ENCODE results near the gene TMEM72. TPM values are rescaled to one million over a fixed set of nuclear protein-coding genes. Genes with fewer than 3 reads are reported as not detected.
"Not testable (repeated sequence)": the region's sequence is repeated elsewhere in the genome, so short reads cannot be mapped to it uniquely, and the experiment has no call there.

TMEM72 gene
- not detected for total RNA-seq

DNA sequence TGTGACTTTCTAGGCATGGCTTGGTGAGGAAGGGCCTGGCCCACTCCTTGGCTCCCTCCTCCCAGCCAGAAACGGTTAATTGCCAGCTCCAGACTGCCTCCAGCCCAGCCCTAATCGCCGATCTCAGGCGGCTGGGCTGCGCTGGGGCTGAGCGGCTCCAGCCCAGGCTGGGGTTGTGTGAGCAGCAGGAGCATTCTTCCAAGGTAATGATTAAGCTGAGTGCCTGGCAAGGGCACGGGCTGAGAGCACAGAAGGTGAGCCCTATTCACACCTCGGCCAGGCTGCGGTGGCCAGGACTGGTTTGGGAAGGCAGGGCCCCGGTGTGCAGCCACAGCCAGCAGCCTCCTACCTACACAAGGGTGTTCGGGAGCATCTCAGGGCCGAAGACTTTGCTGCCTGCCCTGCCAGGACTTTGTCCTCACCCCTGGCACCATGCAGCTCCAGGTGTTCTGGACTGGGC lies at the start of gene TMEM72:
TMEM72 (plus strand) TSS at position 257 of the 460 bp plus-strand sequence; CDS start at position 433, 176 bp downstream.
- no peak for DNase-seq
- Mint-ChIP-seq H3K4me1 (ENCODE audit: low read depth) (peaks cover 13% of the 10 kb centered on the region), H3K27me3 (ENCODE audit: low read depth) (peaks cover 2% of the 10 kb centered on the region), H3K4me3 (no peak within 1 kb of the TSS), H3K36me3 (ENCODE audit: insufficient read depth) (no peaks in the 10 kb centered on the region), H3K9me3 (no peaks in the 10 kb centered on the region)
- no peak for ATAC-seq

DNA sequence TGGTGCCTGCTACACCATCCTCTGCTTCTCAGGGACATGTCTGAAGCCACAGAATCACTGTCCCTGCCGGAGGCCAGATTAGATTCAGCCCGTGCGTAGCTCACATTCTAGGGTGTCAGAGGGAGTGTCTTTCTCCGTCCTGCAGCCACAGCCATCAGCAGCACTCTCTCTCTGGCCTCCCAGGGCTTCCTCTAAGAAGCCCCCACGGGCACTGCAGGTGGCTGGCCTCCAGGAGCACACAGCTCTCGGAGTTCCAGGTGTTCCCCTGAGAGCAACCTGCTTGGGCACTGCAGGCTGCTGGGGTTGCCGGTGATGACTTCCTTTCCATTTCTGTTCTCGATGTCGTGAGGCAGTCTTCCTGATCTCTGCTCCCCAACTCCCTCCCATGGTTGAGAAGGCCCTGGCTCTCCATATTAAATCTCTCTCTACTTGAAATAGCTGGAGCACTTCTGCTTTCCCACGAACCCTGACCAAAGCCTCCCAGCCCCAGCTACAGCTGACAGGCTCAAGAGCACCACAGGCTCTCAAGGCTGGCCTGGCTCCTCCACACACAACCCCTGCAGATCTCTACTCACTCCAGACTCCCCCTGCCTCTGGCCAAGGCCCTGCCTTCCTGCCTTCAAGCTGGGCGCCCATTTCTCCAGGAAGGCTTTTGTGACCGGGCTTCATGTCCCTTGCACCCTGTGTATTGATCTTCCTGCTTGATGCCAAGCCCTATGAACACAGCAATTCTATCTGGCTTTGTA lies 49.0 kb upstream of the TMEM72 start:
- peaks cover 46% of the 10 kb centered on the region for H3K27me3 Mint-ChIP-seq (ENCODE audit: low read depth)

DNA sequence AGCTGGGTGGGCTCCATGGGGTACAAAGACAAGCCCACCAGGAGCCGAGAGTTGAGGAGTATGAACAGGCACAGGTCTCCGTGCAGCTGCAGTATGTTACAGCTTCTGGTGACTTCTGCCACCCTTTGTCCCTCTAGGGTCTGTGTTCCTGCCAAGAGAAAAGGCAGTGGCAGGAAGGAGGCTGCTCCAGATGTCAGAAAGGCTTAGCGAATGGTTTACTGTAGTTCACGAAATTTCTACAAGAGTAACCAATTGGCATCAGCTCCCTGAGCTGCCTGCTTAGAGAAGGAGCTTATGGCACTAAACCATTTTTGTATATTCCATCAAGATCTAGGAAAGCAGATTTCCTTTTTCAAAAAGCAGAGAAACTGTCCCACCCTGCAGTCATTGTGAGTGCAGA lies 48.2 kb upstream of the TMEM72 start:
- Mint-ChIP-seq H3K4me3 (peak overlapping the region; percentile 17), H3K27me3 (ENCODE audit: low read depth) (peaks cover 51% of the 10 kb centered on the region), H3K9me3 (no peaks in the 10 kb centered on the region), H3K36me3 (ENCODE audit: insufficient read depth) (no peaks in the 10 kb centered on the region), H3K4me1 (ENCODE audit: low read depth) (peaks cover 14% of the 10 kb centered on the region)
- DNase-seq (no peak), ATAC-seq (no peak)

More for the DNA sequence above, 49.0 kb upstream of the TMEM72 start:
- no peak for ATAC-seq
- no peak for DNase-seq
- Mint-ChIP-seq H3K4me1 (ENCODE audit: low read depth) (peaks cover 14% of the 10 kb centered on the region), H3K9me3 (no peaks in the 10 kb centered on the region), H3K4me3 (no peak overlapping the region), H3K36me3 (ENCODE audit: insufficient read depth) (no peaks in the 10 kb centered on the region)

DNA sequence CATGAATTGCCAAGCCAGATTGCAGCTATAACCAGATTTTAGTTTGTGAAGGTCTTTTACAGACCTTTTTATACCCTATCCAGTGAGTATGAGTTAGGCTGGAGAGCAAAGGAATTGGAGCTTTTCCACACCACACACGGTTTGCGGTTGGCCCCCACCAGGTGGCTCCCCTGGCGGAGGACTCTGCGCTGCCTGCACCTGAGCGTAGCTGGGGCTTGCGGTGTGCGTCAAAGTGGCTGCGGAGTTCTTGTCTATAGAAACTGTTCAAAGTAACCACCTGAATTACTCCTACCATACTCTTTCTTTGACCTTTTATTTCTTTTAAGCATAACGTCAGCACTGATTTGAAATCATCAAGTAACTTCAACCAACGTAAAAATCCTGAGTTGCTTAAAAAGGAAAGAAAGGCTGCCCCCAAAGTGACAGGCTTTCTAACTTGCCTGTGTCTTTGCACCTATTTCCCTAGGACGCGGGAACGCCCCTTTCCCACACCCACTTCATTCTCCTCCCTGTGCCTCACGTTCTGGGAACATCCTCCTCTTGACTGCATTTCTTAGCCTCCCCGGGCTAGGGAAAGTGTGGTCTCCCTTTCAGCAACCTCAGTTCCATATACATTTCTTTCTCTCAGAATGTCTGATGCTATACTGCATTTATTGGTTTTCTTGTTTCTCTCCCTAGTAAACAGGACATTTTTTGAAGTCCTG lies 47.6 kb upstream of the TMEM72 start:
- no peak for ATAC-seq
- Mint-ChIP-seq H3K4me3 (peak overlapping the region; percentile 84), H3K36me3 (ENCODE audit: insufficient read depth) (no peaks in the 10 kb centered on the region), H3K9me3 (no peaks in the 10 kb centered on the region), H3K4me1 (ENCODE audit: low read depth) (peaks cover 14% of the 10 kb centered on the region), H3K27me3 (ENCODE audit: low read depth) (peaks cover 51% of the 10 kb centered on the region)
- no peak for DNase-seq

DNA sequence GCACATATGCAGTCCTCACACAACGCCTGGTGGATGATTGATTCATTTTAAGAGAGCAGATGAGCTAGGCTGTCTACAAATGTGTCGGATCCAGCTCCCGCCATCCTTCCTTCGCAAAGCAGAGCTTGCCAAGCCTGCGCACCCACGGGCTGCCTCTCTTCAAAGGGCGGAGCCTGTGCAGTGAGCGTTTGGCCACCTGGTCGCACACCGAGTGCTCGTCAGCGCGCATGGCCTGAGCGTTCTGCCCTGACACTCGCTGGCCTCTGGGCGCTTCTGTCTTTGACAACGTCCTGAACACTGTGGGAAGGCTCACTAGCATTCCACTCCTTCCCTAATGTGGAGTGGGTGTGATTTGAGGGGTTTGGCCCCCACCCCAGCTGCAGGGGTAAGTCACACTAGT lies 47.1 kb upstream of the TMEM72 start:
- Mint-ChIP-seq H3K36me3 (ENCODE audit: insufficient read depth) (no peaks in the 10 kb centered on the region), H3K4me3 (peak overlapping the region; percentile 84), H3K4me1 (ENCODE audit: low read depth) (peaks cover 14% of the 10 kb centered on the region), H3K27me3 (ENCODE audit: low read depth) (peaks cover 54% of the 10 kb centered on the region), H3K9me3 (no peaks in the 10 kb centered on the region)
- ATAC-seq (peak; percentile 53 to 57), DNase-seq (no peak)

DNA sequence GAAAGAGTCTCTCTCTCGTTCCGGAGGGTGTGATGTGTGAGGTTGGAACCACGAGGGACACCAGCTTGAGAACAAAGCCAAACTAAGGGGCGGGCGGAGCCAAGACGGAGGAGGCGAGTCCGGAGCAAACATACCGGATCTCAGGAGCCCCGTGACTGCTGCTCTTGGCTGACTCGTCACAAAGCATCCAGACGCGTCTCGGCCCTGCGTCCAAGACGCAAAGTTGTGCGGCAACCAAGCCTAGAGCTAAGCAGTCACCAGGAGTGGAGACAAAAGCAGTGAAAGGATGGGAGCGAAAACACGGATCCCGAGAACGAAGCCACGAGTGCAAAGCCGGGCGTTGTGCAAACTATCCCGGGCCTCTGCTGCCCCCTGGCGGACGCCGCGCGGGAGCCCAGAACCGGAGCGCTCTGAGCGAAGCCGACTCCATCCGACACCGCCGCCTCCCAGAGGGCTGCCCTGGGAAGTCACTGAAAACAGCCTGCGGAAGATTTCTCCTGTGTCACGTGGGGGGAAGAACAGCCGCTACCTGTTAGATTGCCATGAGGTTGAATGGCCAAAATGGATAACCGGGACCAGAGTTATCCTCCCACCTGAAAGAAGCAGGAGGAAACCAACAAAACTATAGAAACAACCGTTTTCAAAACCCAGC lies 46.4 kb upstream of the TMEM72 start:
- ATAC-seq (peak; percentile 88 to 93), DNase-seq (peak; percentile 86)
- H3K36me3 Mint-ChIP-seq (ENCODE audit: insufficient read depth), result no peaks in the 10 kb centered on the region
- peaks cover 56% of the 10 kb centered on the region for H3K27me3 Mint-ChIP-seq (ENCODE audit: low read depth)
- peaks cover 14% of the 10 kb centered on the region for H3K4me1 Mint-ChIP-seq (ENCODE audit: low read depth)
- peak overlapping the region; percentile 84 for H3K4me3 Mint-ChIP-seq
- H3K9me3 Mint-ChIP-seq, result no peaks in the 10 kb centered on the region

DNA sequence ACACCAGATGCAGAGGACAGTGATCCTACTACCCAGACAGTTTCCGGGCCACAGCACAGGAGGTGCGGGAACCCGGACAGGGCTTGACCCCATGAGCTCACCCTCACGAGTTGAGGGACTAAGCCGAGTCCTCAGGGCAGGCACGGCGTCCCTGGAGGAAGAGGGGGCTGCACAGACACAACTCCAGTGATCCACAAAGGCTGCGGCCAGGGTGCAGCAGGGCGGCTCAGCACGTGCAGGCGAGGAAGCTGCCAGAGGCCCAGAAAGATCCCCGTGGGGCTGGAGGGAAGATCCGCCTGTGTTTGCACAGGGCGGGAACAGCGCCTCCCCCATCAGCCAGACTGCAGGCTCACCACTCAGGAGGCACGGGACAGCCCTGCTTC lies 45.9 kb upstream of the TMEM72 start:
- H3K4me3 Mint-ChIP-seq, result no peak overlapping the region
- H3K4me1 Mint-ChIP-seq (ENCODE audit: low read depth), result peaks cover 14% of the 10 kb centered on the region
- no peaks in the 10 kb centered on the region for H3K9me3 Mint-ChIP-seq
- H3K36me3 Mint-ChIP-seq (ENCODE audit: insufficient read depth), result no peaks in the 10 kb centered on the region
- peaks cover 59% of the 10 kb centered on the region for H3K27me3 Mint-ChIP-seq (ENCODE audit: low read depth)
- no peak for ATAC-seq
- DNase-seq, result no peak

DNA sequence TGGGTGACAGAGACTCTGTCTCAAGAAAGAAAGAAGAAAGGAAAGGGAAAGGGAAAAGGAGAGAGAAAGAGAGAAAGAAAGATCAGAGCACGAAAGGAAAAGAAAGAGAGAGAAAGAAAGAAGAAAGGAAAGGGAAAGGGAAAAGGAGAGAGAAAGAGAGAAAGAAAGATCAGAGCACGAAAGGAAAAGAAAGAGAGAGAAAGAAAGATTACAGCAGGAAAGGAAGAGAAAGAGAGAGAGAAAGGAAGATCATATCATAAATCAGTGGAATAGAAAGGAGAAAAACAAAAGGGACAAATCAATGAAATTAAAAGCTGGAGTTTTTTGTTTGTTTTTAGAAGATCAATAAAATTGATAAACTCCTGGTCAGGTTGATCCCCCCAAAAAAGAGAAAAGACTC lies 44.8 kb upstream of the TMEM72 start:
- not testable (repeated sequence) for ATAC-seq; H3K9me3 Mint-ChIP-seq; DNase-seq; H3K36me3 Mint-ChIP-seq (ENCODE audit: insufficient read depth); H3K4me3 Mint-ChIP-seq
- Mint-ChIP-seq H3K4me1 (ENCODE audit: low read depth) (peaks cover 14% of the 10 kb centered on the region), H3K27me3 (ENCODE audit: low read depth) (peaks cover 59% of the 10 kb centered on the region)

DNA sequence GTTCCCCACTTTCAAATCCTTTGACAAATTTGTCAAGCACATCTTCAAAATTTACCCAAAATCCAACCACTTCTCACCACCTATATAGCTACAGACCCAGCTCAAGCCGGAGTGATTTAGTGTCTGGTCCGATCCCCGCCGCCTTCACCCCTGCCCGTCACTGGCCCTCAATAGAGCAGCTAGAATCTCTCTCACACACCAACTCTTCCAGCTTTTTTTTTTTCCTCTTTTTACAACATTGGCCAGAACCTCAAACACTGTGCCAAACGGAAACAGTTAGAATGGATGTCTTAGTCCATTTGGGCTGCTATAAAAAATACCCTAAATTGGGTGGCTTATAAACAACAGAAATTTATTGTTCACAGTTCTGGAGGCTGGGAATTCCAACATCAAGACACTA lies 41.1 kb upstream of the TMEM72 start:
- Mint-ChIP-seq H3K36me3 (ENCODE audit: insufficient read depth) (no peaks in the 10 kb centered on the region), H3K4me1 (ENCODE audit: low read depth) (peaks cover under 1% of the 10 kb centered on the region), H3K4me3 (no peak overlapping the region), H3K27me3 (ENCODE audit: low read depth) (peaks cover 33% of the 10 kb centered on the region), H3K9me3 (no peaks in the 10 kb centered on the region)
- ATAC-seq, result no peak
- DNase-seq, result no peak

DNA sequence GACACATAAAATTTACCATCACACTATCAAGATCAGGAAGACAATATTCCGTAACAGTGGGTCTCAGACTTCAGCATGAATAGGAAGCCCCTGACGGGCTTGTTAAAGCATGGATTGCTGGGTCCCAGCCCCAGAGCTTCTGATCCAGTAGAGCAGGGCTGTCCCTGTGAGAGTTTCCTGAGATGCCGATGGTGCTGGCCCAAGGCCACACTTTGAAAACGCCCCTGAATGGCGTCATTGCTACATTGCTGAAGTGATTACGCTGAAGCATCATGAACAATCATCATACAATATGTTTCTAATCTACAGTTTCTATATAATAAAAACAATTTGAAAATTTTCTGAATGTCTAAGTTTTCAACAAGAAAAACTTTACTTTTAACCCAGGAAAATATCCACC lies 38.0 kb upstream of the TMEM72 start:
- DNase-seq, result no peak
- Mint-ChIP-seq H3K4me3 (no peak overlapping the region), H3K36me3 (ENCODE audit: insufficient read depth) (no peaks in the 10 kb centered on the region), H3K27me3 (ENCODE audit: low read depth) (peaks cover 8% of the 10 kb centered on the region), H3K4me1 (ENCODE audit: low read depth) (no peaks in the 10 kb centered on the region), H3K9me3 (no peaks in the 10 kb centered on the region)
- ATAC-seq, result no peak

DNA sequence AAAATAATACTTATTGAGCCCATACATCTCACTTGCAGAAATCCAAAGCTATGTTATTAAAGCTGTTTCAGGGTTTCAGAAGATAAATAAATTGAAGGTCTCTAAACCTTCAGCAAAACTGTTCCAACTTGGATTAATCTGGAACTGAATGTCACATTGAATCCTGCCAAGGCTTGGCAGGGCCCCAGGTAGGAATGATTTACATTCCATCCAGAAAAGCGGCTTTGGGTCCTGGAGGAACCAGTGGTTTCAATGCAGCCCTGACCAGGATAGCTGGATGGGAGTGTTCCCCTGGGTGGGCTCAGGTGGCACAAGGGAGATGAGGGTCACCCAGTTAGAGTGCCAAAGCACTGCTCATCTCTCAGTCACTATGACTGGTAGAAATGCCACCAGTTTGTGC lies 37.0 kb upstream of the TMEM72 start:
- DNase-seq (no peak), ATAC-seq (no peak)
- Mint-ChIP-seq H3K27me3 (ENCODE audit: low read depth) (peaks cover 10% of the 10 kb centered on the region), H3K4me1 (ENCODE audit: low read depth) (peaks cover 5% of the 10 kb centered on the region), H3K9me3 (no peaks in the 10 kb centered on the region), H3K36me3 (ENCODE audit: insufficient read depth) (no peaks in the 10 kb centered on the region), H3K4me3 (no peak overlapping the region)

DNA sequence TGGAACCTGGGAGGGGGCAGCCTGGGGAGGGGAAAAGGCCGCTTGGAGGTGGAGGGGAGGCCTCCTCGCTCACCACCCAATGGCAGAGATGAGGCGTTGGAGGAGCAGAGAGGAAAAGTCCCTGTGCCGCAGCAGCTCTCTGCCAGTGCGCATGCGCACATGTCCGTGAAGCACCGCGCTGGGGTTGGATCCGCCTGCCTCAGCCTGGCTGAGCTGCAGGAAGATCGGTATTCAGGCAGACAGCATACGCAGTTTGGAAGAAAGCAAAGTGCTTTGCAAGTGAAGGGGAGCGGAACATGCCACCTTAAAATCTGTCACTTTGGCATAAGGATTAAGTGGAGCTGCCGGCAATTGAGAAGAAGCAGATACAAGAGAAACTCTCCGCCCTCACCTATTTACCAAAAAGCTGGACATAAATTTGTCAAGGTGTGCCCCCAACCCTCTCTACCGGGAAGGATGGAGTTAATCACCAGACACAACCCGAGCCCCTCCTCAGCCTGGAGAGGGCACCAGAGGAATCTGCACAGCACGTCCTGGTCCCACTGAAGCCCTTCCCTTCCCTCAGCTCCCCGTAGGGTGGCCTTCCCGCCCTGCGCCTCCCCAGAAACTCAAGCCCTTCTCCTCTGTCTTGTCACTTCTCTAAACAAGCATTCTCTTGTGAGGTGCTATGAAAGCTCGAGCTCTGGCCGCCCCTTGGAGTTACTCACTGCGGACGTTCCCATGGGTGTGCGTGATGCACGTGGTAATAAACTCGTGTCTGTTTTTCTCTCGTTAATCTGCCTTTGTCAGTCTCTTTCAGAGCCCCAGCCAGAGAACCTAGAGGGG lies 32.2 kb upstream of the TMEM72 start:
- ATAC-seq (peak; percentile 93 to 96), DNase-seq (peak; percentile 74)
- no peaks in the 10 kb centered on the region for H3K36me3 Mint-ChIP-seq (ENCODE audit: insufficient read depth)
- peaks cover 37% of the 10 kb centered on the region for H3K27me3 Mint-ChIP-seq (ENCODE audit: low read depth)
- H3K4me1 Mint-ChIP-seq (ENCODE audit: low read depth), result peaks cover 12% of the 10 kb centered on the region
- peak overlapping the region; percentile 85 for H3K4me3 Mint-ChIP-seq
- H3K9me3 Mint-ChIP-seq, result no peaks in the 10 kb centered on the region

DNA sequence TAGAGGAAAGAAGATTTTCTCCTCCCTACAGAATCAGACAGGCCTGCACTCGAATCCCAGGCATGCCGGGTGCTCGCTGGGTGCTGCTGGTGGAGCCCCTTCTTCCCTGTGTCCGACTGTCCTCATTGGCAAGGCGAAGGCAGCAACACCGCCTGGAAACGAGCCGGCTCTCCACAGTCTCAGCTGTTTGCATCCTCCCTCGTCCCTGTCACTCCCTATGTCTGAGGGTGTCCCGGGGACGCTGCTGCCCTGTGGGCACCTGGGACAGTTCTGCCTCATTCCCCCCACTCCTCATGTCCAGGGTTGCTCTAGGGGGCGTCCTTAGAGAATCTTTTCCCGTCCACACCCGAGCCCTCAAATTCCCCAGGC lies 31.6 kb upstream of the TMEM72 start:
- Mint-ChIP-seq H3K4me3 (peak overlapping the region; percentile 85), H3K4me1 (ENCODE audit: low read depth) (peaks cover 12% of the 10 kb centered on the region), H3K9me3 (no peaks in the 10 kb centered on the region), H3K36me3 (ENCODE audit: insufficient read depth) (no peaks in the 10 kb centered on the region), H3K27me3 (ENCODE audit: low read depth) (peaks cover 37% of the 10 kb centered on the region)
- ATAC-seq, result no peak
- no peak for DNase-seq

DNA sequence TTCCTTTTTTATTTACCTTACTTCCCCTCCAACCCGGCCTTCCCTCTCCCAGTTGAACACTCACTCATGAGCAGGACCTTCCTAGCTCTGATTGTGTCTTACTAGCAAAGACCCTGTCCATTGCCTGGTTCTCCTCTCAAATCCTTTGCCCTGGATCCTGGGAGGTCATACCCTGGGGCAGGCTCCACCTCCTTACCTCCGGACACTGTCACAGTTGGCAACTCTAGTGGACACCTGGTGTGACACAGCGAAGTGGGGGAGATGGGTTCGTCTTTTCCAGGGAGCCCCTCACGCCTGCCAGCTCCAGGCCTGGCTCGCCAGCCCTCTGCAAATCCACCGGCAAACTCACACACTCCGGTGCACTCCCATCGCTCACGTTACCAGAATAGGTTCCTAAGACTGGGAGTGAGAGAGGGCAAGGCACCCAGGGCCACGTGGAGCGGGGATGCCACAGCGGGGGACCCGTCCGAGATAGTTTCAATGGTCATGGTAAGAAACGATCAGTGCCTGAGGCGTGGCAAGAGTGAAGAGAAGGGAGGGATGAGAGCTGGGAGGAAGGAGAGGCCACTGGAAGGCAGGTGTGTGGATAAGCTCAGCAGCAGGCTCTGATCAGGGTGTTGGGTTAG lies 30.9 kb upstream of the TMEM72 start:
- Mint-ChIP-seq H3K36me3 (ENCODE audit: insufficient read depth) (no peaks in the 10 kb centered on the region), H3K27me3 (ENCODE audit: low read depth) (peaks cover 37% of the 10 kb centered on the region), H3K4me1 (ENCODE audit: low read depth) (peaks cover 12% of the 10 kb centered on the region), H3K4me3 (no peak overlapping the region), H3K9me3 (no peaks in the 10 kb centered on the region)
- DNase-seq, result no peak
- ATAC-seq, result no peak

All from activated T-cell treated with anti-CD3 and anti-CD28 coated beads, Interleukin-2, amount 50 U/mL, for 4 hours (primary cell).